GM18508 (cell line): ENCODE data around the gene MCUR1.
"Not testable (repeated sequence)": the region's sequence is repeated elsewhere in the genome, so short reads cannot be mapped to it uniquely, and the experiment has no call there.

Experiments used
- ATAC-seq: cut with Tn5 transposase; IDR thresholded peaks from one replicate; pipeline ENCODE4 v1.9.1; 2021; ENCODE audit warnings: moderate number of reproducible peaks; ENCODE audit not compliant: insufficient read depth, unreplicated experiment

The MCUR1 gene

DNA sequence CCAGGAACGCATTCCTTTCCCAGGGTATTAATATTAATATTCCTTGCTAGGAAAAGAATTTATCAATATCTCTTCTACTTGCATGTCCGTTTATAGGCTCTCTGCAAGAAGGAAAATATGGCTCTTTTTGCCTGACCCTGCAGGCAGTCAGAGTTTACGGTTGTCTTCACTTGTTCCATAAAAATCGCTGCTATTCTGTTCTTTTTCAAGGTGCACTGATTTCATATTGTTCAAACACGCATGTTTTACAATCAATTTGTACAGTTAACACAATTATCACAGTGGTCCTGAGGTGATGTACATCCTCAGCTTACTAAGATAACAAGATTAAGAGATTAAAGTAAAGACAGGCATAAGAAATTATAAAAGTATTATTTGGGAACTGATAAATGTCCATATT is 15.1 kb upstream of the MCUR1 start:
- not testable (repeated sequence) for ATAC-seq

DNA sequence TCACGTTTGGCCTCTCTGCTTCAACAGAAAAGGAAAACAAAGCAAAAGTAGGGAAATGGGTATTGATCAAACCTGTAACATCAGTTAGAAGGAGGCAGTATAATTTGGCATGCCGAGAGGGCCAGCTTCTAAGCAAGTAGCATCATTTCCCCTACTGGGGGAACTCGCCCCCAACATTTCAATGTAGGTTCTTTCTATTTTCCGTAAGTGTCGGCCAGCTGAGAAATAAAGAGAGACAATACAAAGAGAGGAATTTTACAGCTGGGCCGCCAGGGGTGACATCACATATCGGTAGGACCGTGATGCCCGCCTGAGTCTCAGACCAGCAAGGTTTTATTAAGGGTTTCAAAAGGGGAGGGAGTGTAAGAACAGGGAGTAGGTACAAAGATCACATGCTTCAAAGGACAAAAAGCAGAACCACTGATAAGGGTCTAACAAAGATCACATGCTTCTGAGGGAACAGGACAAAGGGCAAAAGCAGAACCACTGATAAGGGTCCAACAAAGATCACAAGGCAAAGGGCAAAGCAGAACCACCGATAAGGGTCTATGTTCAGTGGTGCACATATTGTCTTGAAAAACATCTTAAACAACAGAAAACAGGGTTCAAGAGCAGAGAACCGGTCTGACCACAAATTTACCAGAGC is 14.4 kb upstream of the MCUR1 start:
- ATAC-seq: not testable (repeated sequence)

- no peak for ATAC-seq
Measured at GRCh38 chr6:13827032-13827431, 12.7 kb upstream of the MCUR1 start.

GRCh38 chr6:13825871-13826270 is 11.5 kb upstream of the MCUR1 start:
- ATAC-seq: no peak

GRCh38 chr6:13818341-13818740 is 4.0 kb upstream of the MCUR1 start:
- no peak for ATAC-seq

DNA sequence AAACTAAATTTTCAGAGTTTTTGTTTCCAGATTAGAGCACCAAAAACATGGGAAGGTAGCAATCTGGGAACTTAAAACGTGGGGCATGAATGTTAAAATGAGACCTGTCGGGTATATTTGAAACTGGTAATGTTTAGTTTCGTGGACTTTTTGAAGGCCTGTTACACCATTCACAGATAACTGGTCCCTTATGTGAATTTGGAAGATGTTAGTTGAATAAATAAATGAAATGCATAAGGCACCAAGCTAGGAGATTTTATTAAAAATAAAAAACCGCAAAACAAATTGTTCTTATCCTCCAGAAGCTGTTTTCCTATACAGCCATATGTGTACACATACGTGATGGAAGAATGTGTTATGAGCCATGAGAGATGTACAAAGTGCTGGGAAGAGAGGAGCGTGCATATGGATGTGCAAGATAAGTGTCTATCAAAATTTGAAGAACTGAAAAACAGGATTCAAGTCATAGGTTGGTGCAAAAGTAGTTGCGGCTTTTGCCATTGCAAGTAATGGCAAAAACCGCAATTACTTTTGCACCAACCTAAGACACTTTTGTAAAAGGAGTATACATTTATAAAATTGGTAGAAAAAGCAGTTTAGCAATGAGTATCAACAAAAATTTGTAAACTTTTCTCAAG is 700 bp upstream of the MCUR1 start:
- no peak for ATAC-seq

DNA sequence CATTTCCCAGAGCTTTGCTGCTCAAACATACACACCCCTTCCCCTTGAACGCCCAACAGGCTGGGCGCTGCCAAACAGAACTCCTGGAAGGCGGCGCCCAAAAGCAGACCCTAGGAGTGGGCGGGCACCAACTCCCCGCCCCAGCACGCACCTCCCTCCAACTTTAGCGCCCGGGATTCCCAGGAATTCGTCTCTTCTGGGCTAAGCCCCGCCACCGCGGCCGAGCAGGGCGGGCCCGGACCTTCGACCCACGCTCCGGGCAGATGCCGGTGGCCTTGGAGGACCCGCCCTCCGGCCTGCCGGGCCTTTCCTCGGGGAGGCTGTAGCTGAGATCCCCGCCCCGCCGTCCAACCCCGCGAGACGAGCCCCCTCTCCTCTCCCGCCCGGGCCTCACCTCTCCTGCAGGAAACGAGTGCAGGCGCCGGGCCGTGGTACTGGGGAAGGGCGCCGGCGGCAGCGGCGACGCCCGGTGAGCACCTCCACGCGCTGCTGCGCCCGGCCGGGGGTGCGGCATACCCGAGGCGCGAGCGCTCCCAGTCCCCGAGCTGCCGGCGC is 659 bp downstream of the MCUR1 start:
- ATAC-seq: peak; percentile 17

DNA sequence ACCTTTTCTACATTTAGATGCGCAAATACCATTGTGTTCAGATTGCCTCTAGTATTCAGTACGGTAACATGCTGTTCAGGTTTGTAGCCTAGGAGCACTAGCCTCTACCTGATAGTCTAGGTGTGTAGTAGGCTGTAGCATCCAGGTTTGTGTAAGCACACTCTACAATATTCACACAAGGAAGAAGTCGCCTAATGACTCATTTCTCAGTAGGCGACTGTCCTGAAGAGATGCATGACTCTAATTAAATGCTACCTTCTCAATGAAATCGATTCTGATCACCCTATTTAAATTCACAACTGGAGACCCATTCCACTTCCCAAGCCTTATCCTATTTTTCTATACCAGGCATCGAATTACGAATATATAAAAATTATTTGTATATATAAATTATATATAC is 1.3 kb downstream of the MCUR1 start:
- ATAC-seq: no peak

GRCh38 chr6:13812359-13812642 is 2.1 kb downstream of the MCUR1 start:
- no peak for ATAC-seq

DNA sequence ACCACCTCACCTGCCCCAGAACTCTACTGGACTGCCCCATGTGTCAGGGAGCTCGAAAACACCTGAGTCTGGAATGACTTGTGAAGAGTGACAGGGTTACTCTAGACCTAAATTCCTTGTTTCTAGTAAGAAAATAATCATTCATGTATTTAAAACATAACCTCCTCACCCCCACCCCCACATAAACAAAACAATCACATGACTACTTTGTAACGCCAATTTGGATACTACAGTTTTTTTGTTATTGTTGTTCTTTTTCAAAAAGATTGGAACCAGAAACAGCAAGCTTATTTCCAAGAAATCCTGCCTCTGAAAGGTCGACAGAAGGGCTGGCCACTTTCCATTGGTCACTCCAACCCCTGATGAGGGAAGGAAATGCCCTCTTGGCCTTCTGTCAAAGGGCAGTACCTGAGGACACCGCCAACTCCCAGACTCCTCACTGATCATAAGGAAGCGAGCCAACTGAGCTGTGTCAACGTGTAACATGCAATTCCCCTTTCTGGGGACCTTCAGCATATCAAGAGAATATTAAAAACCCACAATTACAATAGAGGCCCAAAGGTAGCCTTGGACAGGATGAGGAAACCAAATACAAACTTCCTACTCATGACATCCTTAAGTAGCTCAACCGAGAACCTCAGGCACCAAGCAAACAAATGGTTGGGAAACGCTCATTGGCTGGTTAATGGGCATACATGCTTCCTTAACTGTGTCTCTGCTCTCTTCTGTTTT is 2.6 kb downstream of the MCUR1 start:
- no peak for ATAC-seq

GRCh38 chr6:13810688-13811446 is 3.5 kb downstream of the MCUR1 start:
- no peak for ATAC-seq

DNA sequence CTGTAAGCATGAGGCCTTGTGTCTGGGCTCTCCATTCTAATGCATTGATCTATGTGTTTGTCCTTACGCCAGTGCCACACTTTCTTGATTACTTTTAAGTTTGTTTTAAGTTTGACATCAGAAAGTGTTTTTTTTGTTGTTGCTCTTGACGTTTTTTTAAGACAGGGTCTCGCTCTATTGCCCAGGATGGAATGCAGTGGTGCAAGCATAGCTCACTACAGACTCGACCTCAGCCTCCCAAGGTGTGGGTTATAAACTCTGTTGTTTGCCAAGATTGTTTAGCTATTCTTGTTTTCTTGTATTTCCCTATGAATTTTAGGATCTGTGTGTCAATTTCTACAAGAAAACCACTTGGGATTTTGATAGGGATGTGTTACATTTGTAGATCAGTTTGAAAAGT is 5.6 kb downstream of the MCUR1 start:
- ATAC-seq: no peak

DNA sequence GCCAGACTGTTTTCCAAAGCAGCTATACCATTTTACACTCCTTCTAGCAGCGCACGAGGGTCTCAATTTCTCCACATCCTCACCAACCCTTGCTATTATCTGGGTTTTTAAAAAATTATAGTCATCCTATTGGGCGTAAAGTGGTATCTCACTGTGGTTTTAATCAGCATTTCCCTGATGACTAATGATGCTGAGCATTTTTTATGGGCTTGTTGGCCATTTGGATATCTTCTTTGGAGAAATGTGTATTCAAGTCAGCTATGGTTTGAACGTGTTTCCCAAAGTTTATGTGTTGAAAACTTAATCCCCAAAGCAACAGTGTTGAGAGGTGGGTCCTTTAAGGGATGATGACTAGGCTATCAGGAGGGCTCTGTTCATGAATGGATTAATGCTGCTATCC is 6.7 kb downstream of the MCUR1 start:
- ATAC-seq: no peak

GRCh38 chr6:13803581-13803980 is 10.8 kb downstream of the MCUR1 start:
- ATAC-seq: no peak

- ATAC-seq: no peak
Measured at GRCh38 chr6:13800615-13801014, 13.7 kb downstream of the MCUR1 start.

- no peak for ATAC-seq
Measured at GRCh38 chr6:13796781-13797180, 17.6 kb downstream of the MCUR1 start.

DNA sequence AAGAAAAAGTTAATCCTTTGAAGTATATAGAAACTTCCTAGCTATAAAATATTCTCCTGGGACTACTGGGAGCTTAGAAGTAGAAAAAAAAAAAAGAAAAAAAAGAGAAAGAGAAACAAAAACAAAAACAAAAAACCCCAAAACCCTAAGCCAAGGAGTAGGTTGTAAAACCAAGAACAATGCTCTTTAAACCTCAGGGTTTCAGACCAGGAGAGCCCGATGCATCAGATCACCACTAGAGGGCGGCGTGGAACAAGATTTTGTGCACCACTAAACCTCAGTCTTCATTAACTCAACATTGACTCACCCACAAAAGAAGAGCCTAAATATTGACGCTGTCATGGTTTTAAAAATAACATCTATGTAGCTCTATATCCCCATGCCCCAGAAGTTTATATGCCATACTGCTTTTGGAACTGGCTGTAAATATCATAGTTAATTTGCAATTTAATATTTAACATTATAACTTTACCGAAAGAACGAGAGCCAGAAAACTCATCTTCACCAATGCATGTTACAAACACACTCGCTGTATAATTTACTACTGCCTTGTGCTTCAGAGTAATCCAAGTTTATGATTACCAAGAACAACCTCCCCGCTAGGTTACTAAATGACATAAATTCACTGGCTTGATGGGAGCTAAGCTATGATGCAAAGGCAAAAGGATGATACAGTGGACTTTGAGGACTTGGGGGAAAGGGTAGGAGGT is 19.2 kb downstream of the MCUR1 start:
- ATAC-seq: peak; percentile 68

- ATAC-seq: no peak
Measured at GRCh38 chr6:13794184-13794583, 20.2 kb downstream of the MCUR1 start.

DNA sequence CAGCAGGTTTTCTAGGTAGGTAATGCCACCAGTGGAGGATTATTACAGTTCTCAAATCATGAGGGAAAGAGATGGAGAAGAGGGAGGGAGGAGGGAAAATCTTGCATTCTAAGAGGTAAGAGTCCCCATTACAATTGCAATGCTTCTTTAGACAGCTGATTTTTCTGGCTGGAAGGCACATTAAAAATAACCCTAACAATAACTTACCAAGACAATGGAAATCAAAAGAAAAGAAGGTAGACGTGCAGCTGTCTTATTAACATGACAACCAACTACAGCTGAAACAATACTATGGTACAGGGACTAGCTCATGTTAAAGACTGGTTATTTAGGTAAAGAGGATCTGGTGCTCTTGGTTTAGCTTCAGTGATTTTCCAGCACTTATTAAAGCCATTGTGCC is 24.6 kb downstream of the MCUR1 start:
- ATAC-seq: no peak

DNA sequence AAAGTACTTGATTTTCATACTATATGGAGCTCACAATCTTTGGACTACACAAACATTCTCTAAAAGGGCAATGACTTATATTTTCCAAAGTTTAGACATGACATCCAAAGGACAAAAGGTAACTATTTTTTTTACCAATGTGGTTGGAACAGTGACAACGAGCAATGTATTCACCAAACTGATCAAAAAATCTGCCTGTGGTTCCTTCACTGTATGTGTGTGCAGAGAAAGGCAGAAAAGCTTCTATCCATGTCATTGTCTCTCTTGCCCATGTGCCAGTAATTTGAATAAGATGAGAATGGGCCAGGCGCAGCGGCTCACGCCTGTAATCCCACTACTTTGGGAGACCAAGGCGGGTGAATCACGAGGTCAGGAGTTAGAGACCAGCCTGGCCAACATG is 25.5 kb downstream of the MCUR1 start:
- ATAC-seq: no peak
